A673 (cell line): ENCODE measurements around the gene TNS3.

Experiments
- CTCF ChIP-seq: fragments of 300-800, 200-600 bp; sonication (generic); conservative IDR thresholded peaks from 2 replicates; pipeline ENCODE4 v1.5.1; 2017; ENCODE audit warnings: low read depth, mild to moderate bottlenecking, antibody characterized with exemption, low read length, moderate library complexity, mixed read lengths
- EZH2 ChIP-seq: fragments of 200-600 bp; sonication (generic); IDR thresholded peaks from 2 replicates; pipeline ENCODE4 v1.6.1; 2017; ENCODE audit warnings: borderline replicate concordance, low read depth, mild to moderate bottlenecking, mixed read lengths, antibody characterized with exemption, low read length; ENCODE audit not compliant: poor library complexity, severe bottlenecking

- no peak for TF ChIP-seq CTCF
- no peak for TF ChIP-seq EZH2
Observed at GRCh38 chr7:47518827-47519226, 63.1 kb downstream of the TNS3 start.
